Measurements from ENCODE around the gene ADAMTS17.

DNA sequence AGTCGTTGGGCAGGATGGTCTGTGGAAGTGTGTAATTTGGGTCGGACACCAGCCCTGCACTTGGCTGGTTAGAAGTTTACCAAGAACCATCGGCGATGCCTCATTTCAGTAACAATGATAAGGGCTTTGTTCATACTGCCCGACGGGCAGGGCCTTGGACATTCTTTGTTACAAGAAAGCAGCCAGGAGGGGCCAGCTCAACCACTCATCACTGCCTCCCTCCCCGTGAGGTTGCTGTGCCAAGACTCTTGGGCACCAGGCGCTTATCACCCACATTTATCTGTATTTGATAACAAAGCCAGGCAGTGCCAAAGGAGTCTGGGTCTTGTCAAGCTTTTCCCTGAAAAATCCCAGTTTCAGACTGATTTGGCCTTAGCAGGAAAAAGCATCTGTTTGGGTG lies 235.0 kb downstream of the ADAMTS17 start:
- no peak for TF ChIP-seq POLR2AphosphoS5 (IDR thresholded peaks at IDR 0.05)
- TF ChIP-seq, protein P1, sequence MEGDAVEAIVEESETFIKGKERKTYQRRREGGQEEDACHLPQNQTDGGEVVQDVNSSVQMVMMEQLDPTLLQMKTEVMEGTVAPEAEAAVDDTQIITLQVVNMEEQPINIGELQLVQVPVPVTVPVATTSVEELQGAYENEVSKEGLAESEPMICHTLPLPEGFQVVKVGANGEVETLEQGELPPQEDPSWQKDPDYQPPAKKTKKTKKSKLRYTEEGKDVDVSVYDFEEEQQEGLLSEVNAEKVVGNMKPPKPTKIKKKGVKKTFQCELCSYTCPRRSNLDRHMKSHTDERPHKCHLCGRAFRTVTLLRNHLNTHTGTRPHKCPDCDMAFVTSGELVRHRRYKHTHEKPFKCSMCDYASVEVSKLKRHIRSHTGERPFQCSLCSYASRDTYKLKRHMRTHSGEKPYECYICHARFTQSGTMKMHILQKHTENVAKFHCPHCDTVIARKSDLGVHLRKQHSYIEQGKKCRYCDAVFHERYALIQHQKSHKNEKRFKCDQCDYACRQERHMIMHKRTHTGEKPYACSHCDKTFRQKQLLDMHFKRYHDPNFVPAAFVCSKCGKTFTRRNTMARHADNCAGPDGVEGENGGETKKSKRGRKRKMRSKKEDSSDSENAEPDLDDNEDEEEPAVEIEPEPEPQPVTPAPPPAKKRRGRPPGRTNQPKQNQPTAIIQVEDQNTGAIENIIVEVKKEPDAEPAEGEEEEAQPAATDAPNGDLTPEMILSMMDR (IDR thresholded peaks at IDR 0.05), result no peak
- TF ChIP-seq POLR2A (IDR thresholded peaks at IDR 0.05), result no peak
- no peak for TF ChIP-seq EP300 (IDR thresholded peaks at IDR 0.05)
